HEK293 (cell line): ENCODE measurements around the gene PPHLN1.

Source experiments
- YY1 ChIP-seq: fragments of 450-650 bp; formaldehyde crosslinking; IDR thresholded peaks from 2 replicates; pipeline ENCODE4 v1.5.1; 2018; ENCODE audit warnings: missing biosample characterization, missing genetic modification characterization
- ZNF214 ChIP-seq: fragments of 450-650 bp; formaldehyde crosslinking; IDR thresholded peaks from 2 replicates; pipeline ENCODE4 v1.5.1; 2017; ENCODE audit warnings: missing biosample characterization, mild to moderate bottlenecking, missing genetic modification characterization, borderline replicate concordance
- ZNF560 ChIP-seq: fragments of 450-650 bp; formaldehyde crosslinking; IDR thresholded peaks from 2 replicates; pipeline ENCODE4 v1.5.1; 2017; ENCODE audit warnings: missing biosample characterization, missing genetic modification characterization, borderline replicate concordance
- TF ChIP-seq, protein P1 (sequence below): fragments of 450-650 bp; formaldehyde crosslinking; IDR thresholded peaks from 2 replicates; pipeline ENCODE4 v1.5.1; 2016; ENCODE audit warnings: missing biosample characterization, missing genetic modification characterization

DNA sequence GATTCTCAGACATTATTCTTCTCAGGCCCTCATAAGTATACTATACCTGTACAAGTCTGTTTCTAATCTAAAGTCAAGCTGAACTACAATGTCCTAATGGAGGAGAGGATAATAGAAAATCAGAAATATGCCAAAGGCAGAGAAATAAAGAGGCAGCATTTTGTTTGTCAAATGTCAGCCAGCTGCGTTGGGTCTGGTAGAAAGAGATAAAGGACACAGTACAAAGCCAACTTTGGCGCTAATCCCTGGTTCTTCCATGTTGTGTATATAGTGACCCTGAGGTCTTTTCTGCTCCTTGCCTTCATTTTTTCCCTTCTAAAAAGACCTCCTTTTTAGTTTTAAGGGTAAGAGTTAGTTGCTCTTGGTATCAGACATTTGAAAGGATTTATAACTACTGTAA lies 160.4 kb downstream of the PPHLN1 start:
- TF ChIP-seq YY1 (tag by site-specific recombination) (no peak), ZNF560 (tag by site-specific recombination) (no peak), ZNF214 (tag by site-specific recombination) (no peak)
- TF ChIP-seq, protein P1, sequence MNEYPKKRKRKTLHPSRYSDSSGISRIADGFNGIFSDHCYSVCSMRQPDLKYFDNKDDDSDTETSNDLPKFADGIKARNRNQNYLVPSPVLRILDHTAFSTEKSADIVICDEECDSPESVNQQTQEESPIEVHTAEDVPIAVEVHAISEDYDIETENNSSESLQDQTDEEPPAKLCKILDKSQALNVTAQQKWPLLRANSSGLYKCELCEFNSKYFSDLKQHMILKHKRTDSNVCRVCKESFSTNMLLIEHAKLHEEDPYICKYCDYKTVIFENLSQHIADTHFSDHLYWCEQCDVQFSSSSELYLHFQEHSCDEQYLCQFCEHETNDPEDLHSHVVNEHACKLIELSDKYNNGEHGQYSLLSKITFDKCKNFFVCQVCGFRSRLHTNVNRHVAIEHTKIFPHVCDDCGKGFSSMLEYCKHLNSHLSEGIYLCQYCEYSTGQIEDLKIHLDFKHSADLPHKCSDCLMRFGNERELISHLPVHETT (tag by site-specific recombination) = no peak
